ENCODE measurements around the gene CLUH.

Gene CLUH

GRCh38 chr17:2749058-2749783 is 37.7 kb upstream of the CLUH start, which contains the start of gene CCDC92B:
Gene CCDC92B, minus strand, starts transcription at chr17:2749652. Its CDS starts 14,507 bp downstream, at chr17:2735145.
- TF ChIP-seq, protein P1, sequence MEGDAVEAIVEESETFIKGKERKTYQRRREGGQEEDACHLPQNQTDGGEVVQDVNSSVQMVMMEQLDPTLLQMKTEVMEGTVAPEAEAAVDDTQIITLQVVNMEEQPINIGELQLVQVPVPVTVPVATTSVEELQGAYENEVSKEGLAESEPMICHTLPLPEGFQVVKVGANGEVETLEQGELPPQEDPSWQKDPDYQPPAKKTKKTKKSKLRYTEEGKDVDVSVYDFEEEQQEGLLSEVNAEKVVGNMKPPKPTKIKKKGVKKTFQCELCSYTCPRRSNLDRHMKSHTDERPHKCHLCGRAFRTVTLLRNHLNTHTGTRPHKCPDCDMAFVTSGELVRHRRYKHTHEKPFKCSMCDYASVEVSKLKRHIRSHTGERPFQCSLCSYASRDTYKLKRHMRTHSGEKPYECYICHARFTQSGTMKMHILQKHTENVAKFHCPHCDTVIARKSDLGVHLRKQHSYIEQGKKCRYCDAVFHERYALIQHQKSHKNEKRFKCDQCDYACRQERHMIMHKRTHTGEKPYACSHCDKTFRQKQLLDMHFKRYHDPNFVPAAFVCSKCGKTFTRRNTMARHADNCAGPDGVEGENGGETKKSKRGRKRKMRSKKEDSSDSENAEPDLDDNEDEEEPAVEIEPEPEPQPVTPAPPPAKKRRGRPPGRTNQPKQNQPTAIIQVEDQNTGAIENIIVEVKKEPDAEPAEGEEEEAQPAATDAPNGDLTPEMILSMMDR (IDR thresholded peaks at IDR 0.05): no peak
- TF ChIP-seq ZFX (IDR thresholded peaks at IDR 0.05; ENCODE audit: borderline replicate concordance): no peak
- H3K27ac ChIP-seq: no peak within 1 kb of the TSS

DNA sequence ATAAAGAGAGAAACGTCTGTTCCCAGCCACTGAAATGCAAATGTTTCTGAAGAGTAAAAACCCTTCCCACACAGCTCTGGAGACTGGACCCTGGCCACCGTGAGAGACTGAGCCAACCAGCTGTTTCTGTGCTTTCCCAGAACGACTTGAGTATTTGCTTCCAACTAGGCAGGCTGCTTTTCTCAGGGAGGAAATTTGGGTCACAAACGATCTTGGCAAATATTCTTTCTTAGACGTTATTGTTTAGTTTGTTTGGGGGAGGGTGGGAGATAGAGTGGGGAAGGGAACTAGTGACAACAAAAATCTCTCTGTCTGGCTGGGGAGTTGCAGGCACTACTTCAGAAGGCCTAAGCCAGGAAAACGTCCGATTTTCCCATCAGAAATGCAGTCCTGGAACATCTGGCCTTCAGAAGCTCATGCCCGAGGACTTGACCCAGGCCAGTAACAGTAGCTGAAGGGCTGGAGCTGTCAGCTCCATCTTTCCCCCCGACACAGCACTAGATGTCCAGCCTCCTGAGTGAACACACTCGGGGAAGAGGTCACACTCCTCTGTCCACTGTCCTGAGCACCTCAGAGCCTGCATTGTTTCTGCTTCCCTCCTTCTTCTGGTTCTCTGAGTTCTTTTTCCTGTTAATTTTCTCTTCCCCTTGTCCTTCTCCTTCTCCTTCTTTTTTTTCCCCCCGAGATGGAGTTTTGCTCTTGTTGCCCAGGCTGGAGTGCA is 33.9 kb upstream of the CLUH start:
- H3K27ac ChIP-seq: no peak overlapping the region
- TF ChIP-seq, protein P1 (IDR thresholded peaks at IDR 0.05): no peak
- no peak for TF ChIP-seq ZFX (IDR thresholded peaks at IDR 0.05; ENCODE audit: borderline replicate concordance)

DNA sequence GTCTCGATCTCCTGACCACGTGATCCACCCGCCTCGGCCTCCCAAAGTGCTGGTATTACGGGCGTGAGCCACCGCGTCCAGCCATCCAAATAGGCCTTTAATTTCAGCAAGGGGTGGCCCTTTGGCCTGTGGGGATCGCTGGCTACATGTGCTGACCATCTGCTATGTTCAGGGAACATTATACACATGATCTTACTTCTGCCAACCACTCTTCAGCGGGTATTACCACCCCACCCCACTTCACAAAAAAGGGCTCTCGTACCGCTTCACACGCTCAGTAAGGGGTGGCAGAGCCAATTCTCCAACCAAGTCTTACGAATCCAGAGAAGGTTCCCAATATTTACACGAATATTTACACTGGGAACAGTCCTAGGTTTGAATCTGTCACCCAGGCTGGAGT is 26.1 kb upstream of the CLUH start:
- no peak for TF ChIP-seq ZFX (IDR thresholded peaks at IDR 0.05; ENCODE audit: borderline replicate concordance)
- TF ChIP-seq, protein P1 (IDR thresholded peaks at IDR 0.05): no peak
- H3K27ac ChIP-seq: no peak overlapping the region

DNA sequence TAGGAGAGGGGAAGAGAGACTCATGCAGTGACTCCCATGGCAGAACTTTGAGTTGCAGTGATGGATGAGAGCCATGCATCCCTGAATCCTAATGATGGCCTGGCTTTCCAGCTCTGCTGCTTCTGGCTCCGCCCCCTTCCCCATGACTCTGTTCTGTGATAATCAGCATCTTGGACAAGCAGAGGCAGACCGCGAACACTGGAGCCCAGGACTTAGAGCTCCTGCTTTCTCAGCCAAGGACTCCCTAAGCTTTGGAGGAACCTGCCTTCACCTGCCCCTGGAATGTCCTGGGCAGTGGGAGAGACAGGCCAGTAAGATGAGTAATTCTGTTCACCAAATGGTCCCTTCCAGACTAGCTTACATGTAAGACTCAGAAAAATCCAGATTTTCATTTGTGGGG is 25.4 kb upstream of the CLUH start:
- no peak for TF ChIP-seq ZFX (IDR thresholded peaks at IDR 0.05; ENCODE audit: borderline replicate concordance)
- TF ChIP-seq, protein P1 (IDR thresholded peaks at IDR 0.05): no peak
- H3K27ac ChIP-seq: no peak overlapping the region

DNA sequence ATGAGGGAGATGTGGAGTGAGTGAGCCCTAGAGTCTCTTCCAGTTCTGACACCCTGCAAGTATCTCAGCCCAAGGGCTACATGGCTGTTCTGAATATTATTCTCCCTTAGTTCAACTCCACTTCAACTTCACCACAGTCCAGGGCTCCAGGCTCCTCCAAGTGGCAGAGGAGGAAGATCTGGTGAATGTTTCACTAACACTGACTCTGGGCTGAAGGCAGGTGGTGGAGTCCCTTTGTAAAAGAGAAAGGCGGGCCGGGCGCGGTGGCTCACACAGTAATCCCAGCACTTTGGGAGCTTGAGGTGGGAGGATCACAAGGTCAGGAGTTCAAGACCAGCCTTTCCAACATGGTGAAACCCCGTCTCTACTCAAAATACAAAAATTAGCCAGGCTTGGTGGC is 24.3 kb upstream of the CLUH start:
- TF ChIP-seq, protein P1 (IDR thresholded peaks at IDR 0.05): no peak
- no peak for TF ChIP-seq ZFX (IDR thresholded peaks at IDR 0.05; ENCODE audit: borderline replicate concordance)
- H3K27ac ChIP-seq: no peak overlapping the region

DNA sequence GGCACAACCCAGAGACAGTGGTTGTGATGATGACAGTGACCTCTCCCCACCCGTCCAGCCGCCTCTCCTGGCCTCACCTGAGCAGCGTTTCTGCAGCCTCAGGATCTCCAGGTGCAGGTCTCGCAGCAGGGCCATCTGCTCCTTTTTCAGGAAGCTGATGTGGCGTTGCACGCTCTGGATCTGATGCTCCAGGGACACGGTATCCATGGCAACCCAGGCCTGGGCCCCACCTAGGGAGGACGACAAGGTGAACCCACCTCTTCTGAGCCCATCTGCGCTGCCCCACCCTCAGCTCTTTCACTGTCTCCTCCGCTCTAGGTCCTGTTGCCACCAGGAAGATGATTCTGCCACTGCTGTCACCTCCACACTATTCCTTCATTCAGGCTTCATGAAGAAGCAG is 23.4 kb upstream of the CLUH start:
- TF ChIP-seq, protein P1 (IDR thresholded peaks at IDR 0.05): no peak
- TF ChIP-seq ZFX (IDR thresholded peaks at IDR 0.05; ENCODE audit: borderline replicate concordance): no peak
- H3K27ac ChIP-seq: no peak overlapping the region

- no peak overlapping the region for H3K27ac ChIP-seq
- TF ChIP-seq, protein P1 (IDR thresholded peaks at IDR 0.05): no peak
- no peak for TF ChIP-seq ZFX (IDR thresholded peaks at IDR 0.05; ENCODE audit: borderline replicate concordance)
Observed at GRCh38 chr17:2731807-2732206, 20.2 kb upstream of the CLUH start.

Measured in 22Rv1 (cell line).